Liver (tissue), 3 donors: ENCODE results near the gene CD59.

ENCODE experiments used
- FOXA1 ChIP-seq: IDR thresholded peaks from 2 replicates; pipeline ENCODE4 v1.6.1; 2016; ENCODE audit warnings: antibody characterized with exemption
- GABPA ChIP-seq, 2 donors: IDR thresholded peaks in 1 of 2; conservative IDR thresholded peaks in 1 of 2; 2 replicates each; pipeline ENCODE4 v1.6.1; 2016; ENCODE audit warnings: antibody characterized with exemption in 2 of 2, mild to moderate bottlenecking in 1 of 2, moderate library complexity in 1 of 2
- HNF4A ChIP-seq, 2 donors: conservative IDR thresholded peaks; 2 replicates each; pipeline ENCODE4 v1.6.1; 2016; ENCODE audit warnings: antibody characterized with exemption in 2 of 2, mild to moderate bottlenecking in 2 of 2
- JUND ChIP-seq, 2 donors: IDR thresholded peaks; 2 replicates each; pipeline ENCODE4 v1.6.1; 2016; ENCODE audit warnings: antibody characterized with exemption in 2 of 2
- RAD21 ChIP-seq, 2 donors: IDR thresholded peaks; 2 replicates each; pipeline ENCODE4 v1.6.1; 2016; ENCODE audit warnings: antibody characterized with exemption in 2 of 2, mild to moderate bottlenecking in 2 of 2
- RXRA ChIP-seq, 2 donors: IDR thresholded peaks; 2 replicates each; pipeline ENCODE4 v1.6.1; 2017 to 2018; ENCODE audit warnings: antibody characterized with exemption in 2 of 2, mild to moderate bottlenecking in 1 of 2
- SP1 ChIP-seq: IDR thresholded peaks from 2 replicates; pipeline ENCODE4 v1.6.1; 2018; ENCODE audit warnings: antibody characterized with exemption, mild to moderate bottlenecking
- TAF1 ChIP-seq: conservative IDR thresholded peaks from 2 replicates; pipeline ENCODE4 v1.6.1; 2016; ENCODE audit warnings: antibody characterized with exemption, mild to moderate bottlenecking
- TF ChIP-seq, protein P1 (sequence below): fragments of 150-350 bp; IDR thresholded peaks from 2 replicates; pipeline ENCODE4 v1.5.1; 2017; ENCODE audit warnings: improper control_type of control experiment, low read depth, low read length; ENCODE audit not compliant: missing input control
- TF ChIP-seq, protein P2 (sequence below): IDR thresholded peaks from 2 replicates; pipeline ENCODE4 v1.6.1; 2016; ENCODE audit warnings: antibody characterized with exemption, mild to moderate bottlenecking
- TF ChIP-seq, protein P3 (sequence below): IDR thresholded peaks from 2 replicates; pipeline ENCODE4 v1.6.1; 2016; ENCODE audit warnings: antibody characterized with exemption
- TF ChIP-seq, protein P4 (sequence below): IDR thresholded peaks from 2 replicates; pipeline ENCODE4 v1.6.1; 2016; ENCODE audit warnings: antibody characterized with exemption
- donor health status: healthy.
- donor health status: healthy.

DNA sequence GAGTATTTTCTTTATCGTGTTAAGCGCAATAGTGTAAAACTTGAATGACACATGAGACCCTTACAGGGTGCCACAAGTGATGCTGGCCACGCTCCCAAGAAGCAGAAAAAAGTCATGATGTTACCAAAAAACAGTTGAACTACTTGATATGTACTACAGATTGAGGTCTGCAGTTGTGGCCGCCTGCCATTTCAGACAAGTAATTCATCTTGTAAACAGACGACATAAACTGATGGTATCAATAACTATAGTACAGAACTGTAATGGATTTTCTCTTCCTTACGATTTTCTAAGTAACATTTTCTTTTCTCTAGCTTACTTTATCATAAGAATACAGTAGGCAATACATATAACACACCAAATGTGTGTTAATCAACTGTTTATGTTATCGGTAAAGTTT is 5.5 kb downstream of the CD59 start:
- TF ChIP-seq, protein P1, sequence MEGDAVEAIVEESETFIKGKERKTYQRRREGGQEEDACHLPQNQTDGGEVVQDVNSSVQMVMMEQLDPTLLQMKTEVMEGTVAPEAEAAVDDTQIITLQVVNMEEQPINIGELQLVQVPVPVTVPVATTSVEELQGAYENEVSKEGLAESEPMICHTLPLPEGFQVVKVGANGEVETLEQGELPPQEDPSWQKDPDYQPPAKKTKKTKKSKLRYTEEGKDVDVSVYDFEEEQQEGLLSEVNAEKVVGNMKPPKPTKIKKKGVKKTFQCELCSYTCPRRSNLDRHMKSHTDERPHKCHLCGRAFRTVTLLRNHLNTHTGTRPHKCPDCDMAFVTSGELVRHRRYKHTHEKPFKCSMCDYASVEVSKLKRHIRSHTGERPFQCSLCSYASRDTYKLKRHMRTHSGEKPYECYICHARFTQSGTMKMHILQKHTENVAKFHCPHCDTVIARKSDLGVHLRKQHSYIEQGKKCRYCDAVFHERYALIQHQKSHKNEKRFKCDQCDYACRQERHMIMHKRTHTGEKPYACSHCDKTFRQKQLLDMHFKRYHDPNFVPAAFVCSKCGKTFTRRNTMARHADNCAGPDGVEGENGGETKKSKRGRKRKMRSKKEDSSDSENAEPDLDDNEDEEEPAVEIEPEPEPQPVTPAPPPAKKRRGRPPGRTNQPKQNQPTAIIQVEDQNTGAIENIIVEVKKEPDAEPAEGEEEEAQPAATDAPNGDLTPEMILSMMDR = no peak
- no peak for TF ChIP-seq RXRA (IDR thresholded peaks at IDR 0.05)
- no peak for TF ChIP-seq SP1
- no peak for TF ChIP-seq TAF1
- TF ChIP-seq GABPA (IDR thresholded peaks at IDR 0.05 in 1 of 2, conservative IDR thresholded peaks at IDR 0.05 in 1 of 2) = no peak
- TF ChIP-seq JUND (IDR thresholded peaks at IDR 0.05) = no peak
- TF ChIP-seq RAD21 (IDR thresholded peaks at IDR 0.05) = no peak
- TF ChIP-seq FOXA1 = no peak
- TF ChIP-seq, protein P2, sequence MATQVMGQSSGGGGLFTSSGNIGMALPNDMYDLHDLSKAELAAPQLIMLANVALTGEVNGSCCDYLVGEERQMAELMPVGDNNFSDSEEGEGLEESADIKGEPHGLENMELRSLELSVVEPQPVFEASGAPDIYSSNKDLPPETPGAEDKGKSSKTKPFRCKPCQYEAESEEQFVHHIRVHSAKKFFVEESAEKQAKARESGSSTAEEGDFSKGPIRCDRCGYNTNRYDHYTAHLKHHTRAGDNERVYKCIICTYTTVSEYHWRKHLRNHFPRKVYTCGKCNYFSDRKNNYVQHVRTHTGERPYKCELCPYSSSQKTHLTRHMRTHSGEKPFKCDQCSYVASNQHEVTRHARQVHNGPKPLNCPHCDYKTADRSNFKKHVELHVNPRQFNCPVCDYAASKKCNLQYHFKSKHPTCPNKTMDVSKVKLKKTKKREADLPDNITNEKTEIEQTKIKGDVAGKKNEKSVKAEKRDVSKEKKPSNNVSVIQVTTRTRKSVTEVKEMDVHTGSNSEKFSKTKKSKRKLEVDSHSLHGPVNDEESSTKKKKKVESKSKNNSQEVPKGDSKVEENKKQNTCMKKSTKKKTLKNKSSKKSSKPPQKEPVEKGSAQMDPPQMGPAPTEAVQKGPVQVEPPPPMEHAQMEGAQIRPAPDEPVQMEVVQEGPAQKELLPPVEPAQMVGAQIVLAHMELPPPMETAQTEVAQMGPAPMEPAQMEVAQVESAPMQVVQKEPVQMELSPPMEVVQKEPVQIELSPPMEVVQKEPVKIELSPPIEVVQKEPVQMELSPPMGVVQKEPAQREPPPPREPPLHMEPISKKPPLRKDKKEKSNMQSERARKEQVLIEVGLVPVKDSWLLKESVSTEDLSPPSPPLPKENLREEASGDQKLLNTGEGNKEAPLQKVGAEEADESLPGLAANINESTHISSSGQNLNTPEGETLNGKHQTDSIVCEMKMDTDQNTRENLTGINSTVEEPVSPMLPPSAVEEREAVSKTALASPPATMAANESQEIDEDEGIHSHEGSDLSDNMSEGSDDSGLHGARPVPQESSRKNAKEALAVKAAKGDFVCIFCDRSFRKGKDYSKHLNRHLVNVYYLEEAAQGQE = no peak
- TF ChIP-seq, protein P3, sequence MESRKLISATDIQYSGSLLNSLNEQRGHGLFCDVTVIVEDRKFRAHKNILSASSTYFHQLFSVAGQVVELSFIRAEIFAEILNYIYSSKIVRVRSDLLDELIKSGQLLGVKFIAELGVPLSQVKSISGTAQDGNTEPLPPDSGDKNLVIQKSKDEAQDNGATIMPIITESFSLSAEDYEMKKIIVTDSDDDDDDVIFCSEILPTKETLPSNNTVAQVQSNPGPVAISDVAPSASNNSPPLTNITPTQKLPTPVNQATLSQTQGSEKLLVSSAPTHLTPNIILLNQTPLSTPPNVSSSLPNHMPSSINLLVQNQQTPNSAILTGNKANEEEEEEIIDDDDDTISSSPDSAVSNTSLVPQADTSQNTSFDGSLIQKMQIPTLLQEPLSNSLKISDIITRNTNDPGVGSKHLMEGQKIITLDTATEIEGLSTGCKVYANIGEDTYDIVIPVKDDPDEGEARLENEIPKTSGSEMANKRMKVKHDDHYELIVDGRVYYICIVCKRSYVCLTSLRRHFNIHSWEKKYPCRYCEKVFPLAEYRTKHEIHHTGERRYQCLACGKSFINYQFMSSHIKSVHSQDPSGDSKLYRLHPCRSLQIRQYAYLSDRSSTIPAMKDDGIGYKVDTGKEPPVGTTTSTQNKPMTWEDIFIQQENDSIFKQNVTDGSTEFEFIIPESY = no peak
- no peak for TF ChIP-seq HNF4A (conservative IDR thresholded peaks at IDR 0.05)
- TF ChIP-seq, protein P4, sequence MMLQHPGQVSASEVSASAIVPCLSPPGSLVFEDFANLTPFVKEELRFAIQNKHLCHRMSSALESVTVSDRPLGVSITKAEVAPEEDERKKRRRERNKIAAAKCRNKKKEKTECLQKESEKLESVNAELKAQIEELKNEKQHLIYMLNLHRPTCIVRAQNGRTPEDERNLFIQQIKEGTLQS = no peak
